Stomach (tissue), 9 donors: ENCODE measurements around the gene HLA-DQB1. TPM values are rescaled to one million over a fixed set of nuclear protein-coding genes. Genes with fewer than 3 reads are reported as not detected.
"Not testable (repeated sequence)": the region's sequence is repeated elsewhere in the genome, so short reads cannot be mapped to it uniquely, and the experiment has no call there.

Experiments
- DNase-seq, 2 donors: peaks; one replicate each; pipeline versions ENCODE4 v3.0.0 to v3.0.0-alpha.2; 2013 to 2019
- H3K27ac ChIP-seq, 5 donors: fragments of 200-600 bp in 4 of 5; sonication (generic) in 4 of 5; one replicate each; pipeline ENCODE4 v1.5.1; 2013 to 2019; ENCODE audit warnings: mild to moderate bottlenecking in 1 of 5, moderate library complexity in 1 of 5
- H3K27me3 ChIP-seq, 3 donors: fragments of 200-600 bp; sonication (generic); one replicate each; pipeline ENCODE4 v1.5.1; 2017 to 2019; ENCODE audit warnings: mixed run types in 1 of 3
- H3K36me3 ChIP-seq, 4 donors: fragments of 200-600 bp; sonication (generic); 1 replicate in 3 of 4; 2 replicates in 1 of 4; pipeline ENCODE4 v1.5.1; 2016 to 2019
- H3K4me1 ChIP-seq, 4 donors: fragments of 200-600 bp; sonication (generic); one replicate each; pipeline ENCODE4 v1.5.1; 2016 to 2019
- H3K4me3 ChIP-seq, 4 donors: fragments of 200-600 bp; sonication (generic) in 3 of 4; one replicate each; pipeline ENCODE4 v1.5.1; 2016 to 2019; ENCODE audit warnings: mild to moderate bottlenecking in 1 of 4
- H3K9me3 ChIP-seq, 4 donors: fragments of 200-600 bp; sonication (generic); one replicate each; pipeline ENCODE4 v1.5.1; 2016 to 2019
- CTCF ChIP-seq, 7 experiments: fragments of 450-650 bp in 4 of 7; fragments of 200-600 bp in 3 of 7; sonication (generic) in 3 of 7; IDR thresholded peaks; one replicate each; pipeline ENCODE4 v1.5.1; 2016 to 2019; ENCODE audit warnings: antibody characterized with exemption in 7 of 7, control low read depth in 2 of 7, mild to moderate bottlenecking in 1 of 7
- EP300 ChIP-seq: sonication (generic); formaldehyde crosslinking; IDR thresholded peaks from one replicate; pipeline ENCODE4 v1.6.1; 2017; ENCODE audit warnings: antibody characterized with exemption
- POLR2A ChIP-seq, 4 donors: fragments of 450-650 bp; IDR thresholded peaks; one replicate each; pipeline ENCODE4 v1.6.1; 2016; ENCODE audit warnings: antibody characterized with exemption in 4 of 4, control low read depth in 2 of 4, mild to moderate bottlenecking in 1 of 4, moderate library complexity in 1 of 4
- POLR2AphosphoS5 ChIP-seq, 3 donors: sonication (generic); formaldehyde crosslinking; IDR thresholded peaks; one replicate each; pipeline ENCODE4 v1.6.1; 2016; ENCODE audit warnings: antibody characterized with exemption in 3 of 3
- WGBS, 5 donors: extraction: QIAGEN DNeasy Blood & Tissue Kit in 3 of 5; methylation state at CpG; one replicate each; pipeline versions ENCODE4 v1.1.5 to v1.1.7; 2013 to 2018; 5-methylcytosine and 5-hydroxymethylcytosine counted together
- intact Hi-C: fragments of 100-400 bp; cut with DNase I; formaldehyde crosslinking; loops from one replicate; pipeline ENCODE4 v1.15.1; 2023; ENCODE audit warnings: low total_unique reads
- polyA plus RNA-seq, 3 donors: library from polyadenylated mRNA; stranded (reverse); fragments of 200-250 nt; gene quantifications; one replicate each; pipeline ENCODE4 v1.2.3, GENCODE V29; 2013
- total RNA-seq, 5 donors: library from RNA; depleted of rRNA; stranded (reverse); fragments of >200 nt; gene quantifications; one replicate each; pipeline versions ENCODE4 v1.1.0 to v1.2.3, GENCODE V29; 2014 to 2016
- donor health status: healthy with polysubstance abuse.
- donor health status: Bipolar disorder and iron deficiency.
- donor health status: healthy.

Gene HLA-DQB1
- total and polyA plus RNA-seq, 8 donors: 2.0 to 94.5 (median 21.4) TPM; not detected in 2

- no peak overlapping the region for H3K27ac ChIP-seq
- H3K36me3 ChIP-seq: no peaks in the 10 kb centered on the region
- TF ChIP-seq POLR2AphosphoS5 (IDR thresholded peaks at IDR 0.05): no peak
- no peak for TF ChIP-seq POLR2A (IDR thresholded peaks at IDR 0.05)
- no peak for TF ChIP-seq EP300
- TF ChIP-seq CTCF (IDR thresholded peaks at IDR 0.05): no peak
- DNase-seq: no peak
- no peaks in the 10 kb centered on the region for H3K4me1 ChIP-seq
- H3K27me3 ChIP-seq: no peaks in the 10 kb centered on the region
- intact Hi-C loops: no loop called here
- 36 to 79% (median 69%) methylated on average over 4 of the region's 4 CpGs for WGBS, 5 donors
- no peaks in the 10 kb centered on the region for H3K9me3 ChIP-seq
- H3K4me3 ChIP-seq: no peak overlapping the region
These were observed 6.4 kb downstream of the HLA-DQB1 start for GRCh38 chr6:32659856-32660595.

DNA sequence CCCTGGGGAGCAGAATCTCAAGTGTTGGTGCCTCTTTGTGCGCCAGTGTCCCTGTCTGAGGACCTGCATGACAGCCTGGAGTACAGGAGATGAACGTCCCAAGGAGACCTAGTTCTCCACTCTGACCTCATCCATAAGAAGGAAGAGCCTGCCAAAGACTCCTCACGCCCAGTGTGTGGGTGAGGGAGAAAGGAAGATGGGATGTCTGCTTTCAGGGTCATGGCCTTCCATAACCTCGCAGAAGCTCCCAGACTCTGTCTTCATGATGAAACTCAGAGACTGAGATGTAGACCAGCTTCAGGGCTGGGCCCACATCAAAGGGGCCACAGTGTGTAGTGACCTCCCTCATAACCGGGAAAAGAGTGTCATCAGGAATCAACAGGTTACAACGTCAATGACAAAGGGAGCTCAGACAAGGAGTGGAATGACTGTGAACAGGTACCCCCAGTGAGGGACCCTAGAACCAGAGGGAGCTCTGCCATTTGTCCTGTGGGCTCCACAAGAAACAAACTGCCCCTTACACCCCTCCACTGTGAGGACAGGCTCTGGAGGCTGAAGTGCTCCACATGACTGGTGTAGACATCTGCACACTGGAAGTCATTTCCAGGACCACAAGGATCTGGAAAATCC lies 8.1 kb downstream of the HLA-DQB1 start:
- H3K4me3 ChIP-seq: no peak overlapping the region
- no peaks in the 10 kb centered on the region for H3K4me1 ChIP-seq
- intact Hi-C loops: no loop called here
- no peaks in the 10 kb centered on the region for H3K9me3 ChIP-seq
- no peak overlapping the region for H3K27ac ChIP-seq
- H3K27me3 ChIP-seq: no peaks in the 10 kb centered on the region
- no peak for TF ChIP-seq POLR2A (IDR thresholded peaks at IDR 0.05)
- TF ChIP-seq EP300: no peak
- no peak for TF ChIP-seq POLR2AphosphoS5 (IDR thresholded peaks at IDR 0.05)
- TF ChIP-seq CTCF (IDR thresholded peaks at IDR 0.05): no peak
- WGBS, 5 donors: 48 to 73% (median 55%) methylated on average over 6 of the region's 6 CpGs
- H3K36me3 ChIP-seq: no peaks in the 10 kb centered on the region
- DNase-seq: no peak

DNA sequence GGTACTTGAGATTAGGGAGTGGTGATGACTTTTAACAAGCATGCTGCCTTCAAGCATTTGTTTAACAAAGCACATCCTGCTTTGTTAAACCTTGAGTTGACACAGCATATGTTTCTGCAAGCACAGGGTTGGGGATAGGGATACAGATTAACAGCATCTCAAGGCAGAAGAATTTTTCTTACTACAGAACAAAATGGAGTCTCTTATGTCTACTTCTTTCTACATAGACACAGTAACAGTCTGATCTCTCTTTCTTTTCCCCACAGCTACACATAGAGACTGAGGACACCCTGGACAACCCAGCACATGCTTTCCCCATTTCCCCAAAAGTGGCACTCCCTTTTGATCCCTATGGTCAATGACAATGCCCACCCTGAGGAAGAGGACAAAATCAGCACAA lies 8.6 kb downstream of the HLA-DQB1 start:
- H3K4me3 ChIP-seq, H3K27ac ChIP-seq, DNase-seq, H3K36me3 ChIP-seq, H3K27me3 ChIP-seq, H3K4me1 ChIP-seq, intact Hi-C loops, H3K9me3 ChIP-seq: not testable (repeated sequence)

- not testable (repeated sequence) for H3K9me3 ChIP-seq
These were observed 9.1 kb downstream of the HLA-DQB1 start for GRCh38 chr6:32657329-32657728.

DNA sequence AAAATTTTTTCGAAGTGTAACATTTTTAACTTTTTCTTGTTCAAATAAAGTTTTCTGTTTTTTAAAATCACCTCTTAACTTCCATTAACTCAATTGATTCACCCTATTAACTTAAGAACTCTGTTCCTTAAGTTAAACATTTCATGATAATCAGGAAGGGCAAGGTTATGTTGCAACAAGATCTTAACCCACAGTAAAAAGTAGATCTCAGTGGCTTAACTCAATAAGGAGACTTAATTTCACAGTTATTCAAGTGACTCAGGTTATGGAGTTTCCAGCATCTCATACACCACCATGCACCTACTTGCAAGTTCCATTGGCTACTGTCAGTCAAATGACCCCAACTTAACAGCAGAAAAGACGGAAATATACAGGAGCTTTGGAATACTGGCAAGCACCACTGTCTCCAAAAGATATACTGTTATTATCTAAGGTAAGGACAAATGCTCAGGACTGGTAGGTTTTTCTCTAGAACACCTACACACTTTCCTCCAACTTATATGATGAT lies 11.2 kb downstream of the HLA-DQB1 start:
- no peak for DNase-seq
- Histone ChIP-seq H3K36me3 (no peaks in the 10 kb centered on the region), H3K4me1 (no peaks in the 10 kb centered on the region), H3K27me3 (no peaks in the 10 kb centered on the region), H3K4me3 (no peak overlapping the region), H3K27ac (no peak overlapping the region), H3K9me3 (no peaks in the 10 kb centered on the region)
- intact Hi-C loops: no loop called here
- TF ChIP-seq POLR2AphosphoS5 (IDR thresholded peaks at IDR 0.05) (no peak), EP300 (no peak), CTCF (IDR thresholded peaks at IDR 0.05) (no peak), POLR2A (IDR thresholded peaks at IDR 0.05) (no peak)
- WGBS, 5 donors: 0 to 98% (median 96%) methylated on average over 2 of the region's 2 CpGs

More at GRCh38 chr6:32657329-32657728, 9.1 kb downstream of the HLA-DQB1 start:
- WGBS, 5 donors: 52 to 100% (median 59%) methylated on average over 1 to 6 of the region's 6 CpGs; no CpG with 5 or more reads in 1 of the 5 donors
- H3K27ac ChIP-seq, H3K36me3 ChIP-seq, H3K4me3 ChIP-seq, H3K27me3 ChIP-seq, DNase-seq, H3K4me1 ChIP-seq, intact Hi-C loops: not testable (repeated sequence)
